ENCODE results near the gene HEATR5B. TPM values are rescaled to one million over a fixed set of nuclear protein-coding genes. Genes with fewer than 3 reads are reported as not detected.

The HEATR5B gene
- total RNA-seq, 4 donors from 2014 or later, result 32.8 to 54.2 (median 45.6) TPM

DNA sequence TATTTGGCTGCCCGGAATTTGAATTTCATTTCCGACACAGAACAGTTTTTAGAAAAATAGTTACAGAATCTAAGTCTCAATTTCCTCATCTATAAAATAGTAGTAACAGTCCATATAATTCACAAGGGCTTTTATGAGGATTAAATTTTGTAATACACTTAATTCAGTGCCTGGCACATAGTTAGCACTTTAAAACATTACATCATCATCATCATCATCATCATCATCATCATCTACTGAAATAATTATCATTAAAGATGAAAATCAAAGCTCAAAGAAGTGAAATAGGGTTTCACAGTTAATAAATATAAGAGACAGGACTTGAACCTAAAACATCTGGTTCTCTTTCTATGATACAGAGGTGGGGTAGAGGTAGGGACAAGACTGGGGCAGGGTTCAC is 13.2 kb downstream of the HEATR5B start:
- no peak for TF ChIP-seq CTCF (IDR thresholded peaks at IDR 0.05; ENCODE audit: low read depth)

DNA sequence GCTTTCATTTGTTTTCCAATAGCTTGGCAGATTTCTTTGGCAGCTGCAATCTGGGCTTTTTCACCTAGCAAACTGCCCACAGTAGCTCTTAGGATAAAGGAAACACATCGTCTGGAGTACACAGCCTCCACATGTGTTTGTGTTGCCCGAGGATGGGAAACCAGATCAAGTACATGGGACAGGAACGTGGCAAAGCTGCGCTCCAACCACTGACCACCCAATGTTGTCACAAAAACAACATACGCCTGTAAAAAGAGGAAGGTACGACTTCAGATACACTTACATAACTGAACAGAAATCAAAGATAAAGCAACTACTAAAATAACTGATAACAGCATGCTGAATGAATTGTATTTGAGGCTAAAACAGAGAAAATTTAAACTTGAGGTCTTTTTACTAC is 15.5 kb downstream of the HEATR5B start:
- TF ChIP-seq CTCF (IDR thresholded peaks at IDR 0.05; ENCODE audit: low read depth), result no peak

- no peak for TF ChIP-seq CTCF (IDR thresholded peaks at IDR 0.05; ENCODE audit: low read depth)
Observed at GRCh38 chr2:37061776-37062175, 22.4 kb downstream of the HEATR5B start.

DNA sequence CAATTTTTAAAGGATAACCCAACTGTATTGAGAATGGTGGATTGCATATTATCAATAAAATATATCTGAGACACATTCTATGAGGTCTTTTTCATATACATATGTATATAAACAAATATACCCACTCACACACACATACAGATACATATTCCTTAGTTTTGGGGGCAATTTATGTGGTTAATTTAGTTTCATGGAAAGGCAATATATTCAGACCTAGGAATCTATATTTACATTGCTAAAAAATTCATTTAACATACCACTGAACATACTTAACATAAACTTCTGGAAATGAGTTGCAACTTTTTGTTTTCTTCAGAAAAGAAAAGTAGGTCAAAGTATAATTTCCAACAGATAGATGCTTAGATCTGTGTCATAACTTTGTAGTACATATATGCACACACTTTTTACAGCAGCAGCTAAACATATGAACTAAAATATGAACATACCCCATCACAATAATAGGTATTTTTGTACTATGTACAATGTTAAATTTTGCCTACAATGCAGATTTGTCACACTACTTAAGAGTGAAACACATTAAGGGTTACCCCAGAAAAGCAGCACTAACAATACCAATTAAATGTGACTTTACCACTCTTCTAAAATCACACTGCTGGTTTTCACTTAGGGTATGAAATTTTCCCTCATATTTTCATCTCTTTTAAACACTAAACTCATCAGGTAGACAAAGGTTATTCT is 23.0 kb downstream of the HEATR5B start:
- no peak for TF ChIP-seq CTCF (IDR thresholded peaks at IDR 0.05; ENCODE audit: low read depth)

- TF ChIP-seq CTCF (IDR thresholded peaks at IDR 0.05; ENCODE audit: low read depth), result no peak
Observed at GRCh38 chr2:37060446-37060845, 23.7 kb downstream of the HEATR5B start.

DNA sequence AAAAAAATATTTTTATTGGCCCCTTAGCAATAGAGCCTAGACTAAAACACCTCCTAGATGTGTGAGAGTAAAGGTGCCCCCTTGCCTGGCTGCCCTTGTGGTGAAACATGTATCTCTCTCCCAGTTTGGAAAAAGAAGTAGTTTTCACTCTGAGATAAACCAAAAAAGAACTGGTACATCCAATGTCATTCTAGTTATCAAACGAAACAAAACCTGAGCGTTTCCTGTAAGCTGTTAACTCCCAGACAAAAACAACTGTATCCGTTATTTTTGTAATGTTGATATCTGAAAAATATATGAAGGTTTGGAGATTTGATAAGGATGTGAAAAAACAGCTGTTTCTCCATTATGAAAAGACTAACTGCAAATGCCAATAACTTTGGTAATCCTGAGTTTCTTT is 24.3 kb downstream of the HEATR5B start:
- TF ChIP-seq CTCF (IDR thresholded peaks at IDR 0.05; ENCODE audit: low read depth), result no peak

DNA sequence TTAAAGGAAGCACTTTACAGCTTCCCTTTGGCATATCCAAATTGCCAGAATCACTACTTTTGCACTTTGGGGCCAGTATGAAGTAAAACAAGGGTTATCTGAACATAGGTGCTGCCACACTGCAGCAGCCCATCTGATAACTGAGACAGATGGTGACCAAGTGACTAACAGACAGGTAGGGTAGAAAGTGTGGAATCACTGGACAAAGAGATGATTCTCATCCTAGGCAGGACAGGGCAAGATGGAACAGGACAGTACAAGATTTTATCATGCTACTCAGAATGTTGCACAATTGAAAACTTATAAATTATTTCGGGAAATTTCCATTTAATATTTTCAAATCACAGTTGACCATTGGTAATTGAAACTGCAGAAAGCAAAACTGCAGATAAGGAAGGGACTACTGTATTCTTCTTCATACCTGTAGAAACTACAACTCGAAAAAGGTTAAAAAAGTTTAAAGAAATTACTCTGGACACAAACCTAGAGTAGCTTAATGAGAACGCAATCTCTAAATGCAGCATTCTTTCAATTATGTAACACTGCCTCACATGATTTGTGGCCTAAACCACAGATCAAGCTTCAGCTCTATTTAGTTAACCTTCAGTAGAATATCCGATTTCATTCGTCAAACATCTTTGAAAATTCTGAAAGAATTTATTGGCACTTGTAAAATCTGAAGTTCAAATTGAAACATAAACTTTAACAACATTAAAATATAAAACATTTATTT is 31.4 kb downstream of the HEATR5B start:
- TF ChIP-seq CTCF (IDR thresholded peaks at IDR 0.05; ENCODE audit: low read depth), result no peak

Measured in subcutaneous adipose tissue (tissue), 4 donors.